ENCODE measurements around the gene NMB.
"Not testable (repeated sequence)": the region's sequence is repeated elsewhere in the genome, so short reads cannot be mapped to it uniquely, and the experiment has no call there.

GRCh38 chr15:84642640-84643039 lies 15.4 kb downstream of the NMB start:
- TF ChIP-seq CTCF (IDR thresholded peaks at IDR 0.05; ENCODE audit: low read depth, low read length); EZH2phosphoT487 (IDR thresholded peaks at IDR 0.05; ENCODE audit: low read depth): not testable (repeated sequence)

All from OCI-LY3 (cell line).